HL-60 (cell line): ENCODE data around the gene TBC1D22A.

Experiments
- DNase-seq, 2 experiments: peaks; one replicate each; pipeline ENCODE4 v3.0.0-alpha.2; 2010 to 2020; ENCODE audit warnings: low read depth in 1 of 2, low spot score in 1 of 2
- H3K27ac ChIP-seq: fragments of 250-450 bp; sonication (Bioruptor Pico); replicated peaks from 2 replicates; pipeline ENCODE4 v1.5.1; 2020; ENCODE audit warnings: mild to moderate bottlenecking, moderate library complexity
- H3K27me3 ChIP-seq: fragments of 250-450 bp; sonication (Bioruptor Pico); 2 replicates; pipeline ENCODE4 v1.5.1; 2021; ENCODE audit warnings: mild to moderate bottlenecking, moderate library complexity; ENCODE audit not compliant: insufficient read depth, poor library complexity, severe bottlenecking
- H3K4me3 ChIP-seq: replicated peaks from 2 replicates; pipeline ENCODE4 v1.5.1; 2011; ENCODE audit warnings: mild to moderate bottlenecking, control low read depth, low read length; ENCODE audit not compliant: insufficient read depth
- GABPA ChIP-seq: IDR thresholded peaks from 2 replicates; pipeline ENCODE4 v1.6.1; 2012; ENCODE audit warnings: low read depth
- POLR2AphosphoS5 ChIP-seq: IDR thresholded peaks from 2 replicates; pipeline ENCODE4 v1.6.1; 2012; ENCODE audit warnings: low read depth
- SPI1 ChIP-seq: IDR thresholded peaks from 2 replicates; pipeline ENCODE4 v1.6.1; 2012; ENCODE audit warnings: low read depth, mild to moderate bottlenecking, borderline replicate concordance
- TF ChIP-seq, protein P1 (sequence below): IDR thresholded peaks from 2 replicates; pipeline ENCODE4 v1.6.1; 2012; ENCODE audit warnings: low read depth; ENCODE audit not compliant: insufficient replicate concordance
- TF ChIP-seq, protein P2 (sequence below): IDR thresholded peaks from one replicate; pipeline ENCODE4 v1.5.1; 2011; ENCODE audit warnings: low read length, control low read depth, inconsistent platforms; ENCODE audit not compliant: insufficient read depth

The TBC1D22A gene

GRCh38 chr22:47187176-47187957 lies 424.9 kb downstream of the TBC1D22A start:
- Histone ChIP-seq H3K4me3 (no peak overlapping the region), H3K27ac (no peak overlapping the region), H3K27me3 (no peaks in the 10 kb centered on the region)
- TF ChIP-seq, protein P1, sequence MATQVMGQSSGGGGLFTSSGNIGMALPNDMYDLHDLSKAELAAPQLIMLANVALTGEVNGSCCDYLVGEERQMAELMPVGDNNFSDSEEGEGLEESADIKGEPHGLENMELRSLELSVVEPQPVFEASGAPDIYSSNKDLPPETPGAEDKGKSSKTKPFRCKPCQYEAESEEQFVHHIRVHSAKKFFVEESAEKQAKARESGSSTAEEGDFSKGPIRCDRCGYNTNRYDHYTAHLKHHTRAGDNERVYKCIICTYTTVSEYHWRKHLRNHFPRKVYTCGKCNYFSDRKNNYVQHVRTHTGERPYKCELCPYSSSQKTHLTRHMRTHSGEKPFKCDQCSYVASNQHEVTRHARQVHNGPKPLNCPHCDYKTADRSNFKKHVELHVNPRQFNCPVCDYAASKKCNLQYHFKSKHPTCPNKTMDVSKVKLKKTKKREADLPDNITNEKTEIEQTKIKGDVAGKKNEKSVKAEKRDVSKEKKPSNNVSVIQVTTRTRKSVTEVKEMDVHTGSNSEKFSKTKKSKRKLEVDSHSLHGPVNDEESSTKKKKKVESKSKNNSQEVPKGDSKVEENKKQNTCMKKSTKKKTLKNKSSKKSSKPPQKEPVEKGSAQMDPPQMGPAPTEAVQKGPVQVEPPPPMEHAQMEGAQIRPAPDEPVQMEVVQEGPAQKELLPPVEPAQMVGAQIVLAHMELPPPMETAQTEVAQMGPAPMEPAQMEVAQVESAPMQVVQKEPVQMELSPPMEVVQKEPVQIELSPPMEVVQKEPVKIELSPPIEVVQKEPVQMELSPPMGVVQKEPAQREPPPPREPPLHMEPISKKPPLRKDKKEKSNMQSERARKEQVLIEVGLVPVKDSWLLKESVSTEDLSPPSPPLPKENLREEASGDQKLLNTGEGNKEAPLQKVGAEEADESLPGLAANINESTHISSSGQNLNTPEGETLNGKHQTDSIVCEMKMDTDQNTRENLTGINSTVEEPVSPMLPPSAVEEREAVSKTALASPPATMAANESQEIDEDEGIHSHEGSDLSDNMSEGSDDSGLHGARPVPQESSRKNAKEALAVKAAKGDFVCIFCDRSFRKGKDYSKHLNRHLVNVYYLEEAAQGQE = no peak
- TF ChIP-seq, protein P2, sequence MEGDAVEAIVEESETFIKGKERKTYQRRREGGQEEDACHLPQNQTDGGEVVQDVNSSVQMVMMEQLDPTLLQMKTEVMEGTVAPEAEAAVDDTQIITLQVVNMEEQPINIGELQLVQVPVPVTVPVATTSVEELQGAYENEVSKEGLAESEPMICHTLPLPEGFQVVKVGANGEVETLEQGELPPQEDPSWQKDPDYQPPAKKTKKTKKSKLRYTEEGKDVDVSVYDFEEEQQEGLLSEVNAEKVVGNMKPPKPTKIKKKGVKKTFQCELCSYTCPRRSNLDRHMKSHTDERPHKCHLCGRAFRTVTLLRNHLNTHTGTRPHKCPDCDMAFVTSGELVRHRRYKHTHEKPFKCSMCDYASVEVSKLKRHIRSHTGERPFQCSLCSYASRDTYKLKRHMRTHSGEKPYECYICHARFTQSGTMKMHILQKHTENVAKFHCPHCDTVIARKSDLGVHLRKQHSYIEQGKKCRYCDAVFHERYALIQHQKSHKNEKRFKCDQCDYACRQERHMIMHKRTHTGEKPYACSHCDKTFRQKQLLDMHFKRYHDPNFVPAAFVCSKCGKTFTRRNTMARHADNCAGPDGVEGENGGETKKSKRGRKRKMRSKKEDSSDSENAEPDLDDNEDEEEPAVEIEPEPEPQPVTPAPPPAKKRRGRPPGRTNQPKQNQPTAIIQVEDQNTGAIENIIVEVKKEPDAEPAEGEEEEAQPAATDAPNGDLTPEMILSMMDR = no peak
- TF ChIP-seq POLR2AphosphoS5 (no peak), SPI1 (no peak), GABPA (no peak)
- no peak for DNase-seq

DNA sequence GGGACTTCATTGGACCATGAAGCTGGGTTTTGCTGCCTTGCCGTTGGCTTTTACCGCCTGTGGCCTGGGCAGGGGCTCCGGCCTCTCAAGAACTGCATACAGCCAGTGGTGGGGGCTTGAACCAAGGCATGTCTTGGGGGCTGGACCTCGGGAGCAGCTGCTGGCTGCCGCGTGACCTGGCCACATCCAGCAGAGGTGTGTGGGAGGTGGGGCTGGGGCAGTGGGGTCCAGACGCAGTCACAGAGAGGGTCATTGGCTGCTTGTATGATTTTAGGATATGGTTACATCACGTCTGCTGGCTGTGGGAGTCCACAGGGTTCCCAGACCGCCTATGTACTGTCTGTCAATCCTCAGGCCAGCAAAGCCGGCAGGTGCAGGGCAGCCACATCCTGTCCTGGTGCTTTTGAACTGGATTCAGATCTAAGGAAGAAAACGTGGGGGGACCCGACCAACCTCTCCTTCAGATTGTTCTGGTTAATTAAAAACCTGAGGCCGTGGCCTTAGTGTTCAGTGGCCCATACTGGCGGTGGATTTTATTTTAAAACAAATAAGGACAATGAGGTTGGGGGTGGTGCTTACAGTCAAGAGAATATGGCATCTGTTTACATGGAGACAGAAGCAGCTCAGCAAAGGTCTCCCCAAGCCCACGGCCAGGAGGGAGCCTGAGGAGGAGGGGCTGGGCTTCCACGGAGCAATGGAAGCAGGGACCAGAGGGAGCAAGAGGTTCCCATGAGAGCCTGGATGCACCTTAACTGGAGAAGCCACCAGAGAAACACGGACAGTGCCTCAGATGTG lies 426.0 kb downstream of the TBC1D22A start:
- TF ChIP-seq GABPA (no peak), POLR2AphosphoS5 (no peak), SPI1 (no peak)
- TF ChIP-seq, protein P1 = no peak
- TF ChIP-seq, protein P2 = no peak
- DNase-seq = no peak
- Histone ChIP-seq H3K27ac (no peak overlapping the region), H3K4me3 (no peak overlapping the region), H3K27me3 (no peaks in the 10 kb centered on the region)

- DNase-seq = no peak
- TF ChIP-seq SPI1 (no peak), POLR2AphosphoS5 (no peak), GABPA (no peak)
- TF ChIP-seq, protein P2 = no peak
- TF ChIP-seq, protein P1 = no peak
- no peaks in the 10 kb centered on the region for H3K27me3 ChIP-seq
- no peak overlapping the region for H3K27ac ChIP-seq
- no peak overlapping the region for H3K4me3 ChIP-seq
Observed at GRCh38 chr22:47189056-47189916, 426.8 kb downstream of the TBC1D22A start.
